Measurements from ENCODE around the gene SLC7A10. TPM values are rescaled to one million over a fixed set of nuclear protein-coding genes. Genes with fewer than 3 reads are reported as not detected.

The SLC7A10 gene
- total RNA-seq, 3 donors from 2014 or later (not counting 1 experiment from before 2014, with no cell fraction given): not detected

DNA sequence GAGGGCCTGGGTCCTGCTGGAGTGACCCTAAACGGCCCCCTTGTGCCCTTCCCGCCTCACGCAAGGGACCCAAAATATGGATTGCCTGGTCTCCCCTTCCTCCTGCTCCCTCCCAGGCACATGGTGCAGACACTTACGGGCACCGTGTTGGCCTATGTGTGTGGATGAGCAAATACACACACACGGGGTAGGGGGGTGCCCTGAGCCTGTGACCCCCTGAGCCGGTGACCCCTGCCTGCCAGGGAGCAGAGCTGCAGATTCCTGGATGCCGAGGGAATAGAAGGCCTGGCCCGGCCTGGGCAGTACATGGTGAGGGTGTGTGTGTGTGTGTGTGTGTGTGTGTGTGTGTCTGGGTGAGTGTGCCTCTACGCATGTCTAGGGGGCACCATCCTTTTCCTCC is 43.4 kb upstream of the SLC7A10 start:
- no peak for DNase-seq
- intact Hi-C loops (cut with micrococcal nuclease): no loop called here
- Histone ChIP-seq H3K27ac (ENCODE audit: low read length) (no peak overlapping the region), H3K36me3 (ENCODE audit: control insufficient read depth, insufficient read depth, low read length) (no peaks in the 10 kb centered on the region), H3K27me3 (ENCODE audit: control insufficient read depth, insufficient read depth, low read length) (no peaks in the 10 kb centered on the region), H3K4me1 (ENCODE audit: control insufficient read depth, insufficient read depth, low read length) (peaks cover 26% of the 10 kb centered on the region), H3K4me3 (ENCODE audit: low read length) (no peak overlapping the region), H3K9me3 (ENCODE audit: control insufficient read depth, insufficient read depth, low read length) (no peaks in the 10 kb centered on the region)
- Mint-ChIP-seq H3K27ac (no peak overlapping the region), H3K27me3 (ENCODE audit: low read depth in 2 of 2) (no peaks in the 10 kb centered on the region), H3K4me3 (no peak overlapping the region), H3K4me1 (peaks cover 3 to 15% of the 10 kb centered on the region in 2 donors), H3K36me3 (no peaks in the 10 kb centered on the region), H3K9me3 (no peaks in the 10 kb centered on the region)
- TF ChIP-seq, protein P1, sequence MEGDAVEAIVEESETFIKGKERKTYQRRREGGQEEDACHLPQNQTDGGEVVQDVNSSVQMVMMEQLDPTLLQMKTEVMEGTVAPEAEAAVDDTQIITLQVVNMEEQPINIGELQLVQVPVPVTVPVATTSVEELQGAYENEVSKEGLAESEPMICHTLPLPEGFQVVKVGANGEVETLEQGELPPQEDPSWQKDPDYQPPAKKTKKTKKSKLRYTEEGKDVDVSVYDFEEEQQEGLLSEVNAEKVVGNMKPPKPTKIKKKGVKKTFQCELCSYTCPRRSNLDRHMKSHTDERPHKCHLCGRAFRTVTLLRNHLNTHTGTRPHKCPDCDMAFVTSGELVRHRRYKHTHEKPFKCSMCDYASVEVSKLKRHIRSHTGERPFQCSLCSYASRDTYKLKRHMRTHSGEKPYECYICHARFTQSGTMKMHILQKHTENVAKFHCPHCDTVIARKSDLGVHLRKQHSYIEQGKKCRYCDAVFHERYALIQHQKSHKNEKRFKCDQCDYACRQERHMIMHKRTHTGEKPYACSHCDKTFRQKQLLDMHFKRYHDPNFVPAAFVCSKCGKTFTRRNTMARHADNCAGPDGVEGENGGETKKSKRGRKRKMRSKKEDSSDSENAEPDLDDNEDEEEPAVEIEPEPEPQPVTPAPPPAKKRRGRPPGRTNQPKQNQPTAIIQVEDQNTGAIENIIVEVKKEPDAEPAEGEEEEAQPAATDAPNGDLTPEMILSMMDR (IDR thresholded peaks at IDR 0.05): no peak
- WGBS (ENCODE audit: insufficient coverage): 92% methylated on average over 9 of the region's 10 CpGs
- ATAC-seq: no peak

DNA sequence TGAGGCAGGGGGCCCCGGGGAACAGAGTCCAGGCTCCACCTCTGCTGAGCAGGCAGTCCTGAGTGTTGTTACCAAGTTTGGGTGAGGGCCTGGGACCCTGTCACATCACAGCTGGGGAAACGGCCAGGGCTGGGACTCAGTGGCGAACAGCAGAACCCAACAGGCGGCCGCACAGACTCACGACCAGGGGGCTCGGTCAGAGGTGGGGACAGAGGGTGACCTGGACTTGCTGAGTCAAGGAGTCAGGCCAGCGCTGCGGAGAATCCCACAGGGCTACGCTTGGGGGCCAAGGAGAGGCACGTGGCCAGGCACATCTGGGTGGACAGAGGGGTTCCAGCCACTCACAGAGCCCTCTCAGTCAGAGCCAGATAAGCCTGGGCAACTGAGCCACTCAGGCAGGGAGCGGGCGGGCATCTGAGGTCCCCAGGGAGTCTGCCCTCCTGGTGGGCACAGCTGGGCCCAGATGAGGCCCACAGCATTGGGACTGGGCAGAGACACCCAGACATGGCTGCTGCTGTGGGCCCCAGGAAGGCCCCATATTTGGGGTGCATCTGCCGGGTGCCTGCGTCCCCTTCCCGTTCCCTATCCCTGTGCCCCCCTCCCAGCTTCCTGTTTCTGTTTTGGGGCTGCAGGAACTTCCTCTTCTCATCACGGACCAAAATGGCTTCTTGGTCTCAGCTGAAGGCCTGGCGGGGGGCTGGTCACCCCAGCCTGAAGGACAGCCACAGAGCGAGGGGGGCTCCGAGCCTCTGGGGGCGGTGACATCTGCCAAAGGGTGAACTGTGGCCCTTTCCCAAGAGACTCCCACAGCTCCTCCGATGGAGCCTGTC is 42.7 kb upstream of the SLC7A10 start:
- Histone ChIP-seq H3K4me1 (ENCODE audit: control insufficient read depth, insufficient read depth, low read length) (peaks cover 20% of the 10 kb centered on the region), H3K4me3 (ENCODE audit: low read length) (no peak overlapping the region), H3K27me3 (ENCODE audit: control insufficient read depth, insufficient read depth, low read length) (no peaks in the 10 kb centered on the region), H3K36me3 (ENCODE audit: control insufficient read depth, insufficient read depth, low read length) (no peaks in the 10 kb centered on the region), H3K27ac (ENCODE audit: low read length) (no peak overlapping the region), H3K9me3 (ENCODE audit: control insufficient read depth, insufficient read depth, low read length) (no peaks in the 10 kb centered on the region)
- no peak for ATAC-seq
- 71% methylated on average over 22 of the region's 22 CpGs for WGBS (ENCODE audit: insufficient coverage)
- Mint-ChIP-seq H3K4me3 (no peak overlapping the region), H3K27ac (no peak overlapping the region), H3K27me3 (ENCODE audit: low read depth in 2 of 2) (no peaks in the 10 kb centered on the region), H3K36me3 (no peaks in the 10 kb centered on the region), H3K9me3 (no peaks in the 10 kb centered on the region), H3K4me1 (peaks cover 0 to 11% of the 10 kb centered on the region in 2 donors)
- no peak for DNase-seq
- TF ChIP-seq, protein P1 (IDR thresholded peaks at IDR 0.05): no peak
- intact Hi-C loops (cut with micrococcal nuclease): no loop called here

DNA sequence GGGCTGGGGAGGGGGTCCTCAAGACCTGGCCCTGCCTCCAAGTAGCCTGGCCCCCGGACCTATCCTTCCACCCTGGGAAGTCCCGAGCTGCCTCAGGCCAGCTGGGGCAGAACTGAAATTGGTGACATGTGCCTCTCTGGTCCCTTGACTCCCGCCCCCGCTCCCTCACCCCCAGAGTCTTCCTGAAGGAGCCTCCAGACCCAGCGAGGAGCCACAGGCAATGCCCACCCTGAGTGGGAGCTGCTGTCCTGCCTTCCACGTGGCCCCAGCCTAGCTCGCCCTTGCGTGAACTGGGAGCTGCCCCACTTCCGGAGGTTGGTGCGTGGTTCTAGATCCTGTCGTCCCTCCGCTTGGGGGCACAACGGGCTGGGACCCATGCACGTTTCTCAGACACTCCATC is 42.1 kb upstream of the SLC7A10 start:
- TF ChIP-seq, protein P1 (IDR thresholded peaks at IDR 0.05): no peak
- WGBS (ENCODE audit: insufficient coverage): 81% methylated on average over 14 of the region's 14 CpGs
- H3K27ac Mint-ChIP-seq: no peak overlapping the region
- H3K4me3 ChIP-seq (ENCODE audit: low read length): no peak overlapping the region
- no peaks in the 10 kb centered on the region for H3K9me3 Mint-ChIP-seq
- H3K4me1 ChIP-seq (ENCODE audit: control insufficient read depth, insufficient read depth, low read length): peaks cover 20% of the 10 kb centered on the region
- H3K4me1 Mint-ChIP-seq: peaks cover 0 to 5% of the 10 kb centered on the region in 2 donors
- no peaks in the 10 kb centered on the region for H3K27me3 Mint-ChIP-seq (ENCODE audit: low read depth in 2 of 2)
- ATAC-seq: no peak
- H3K36me3 Mint-ChIP-seq: no peaks in the 10 kb centered on the region
- no peak overlapping the region for H3K4me3 Mint-ChIP-seq
- H3K9me3 ChIP-seq (ENCODE audit: control insufficient read depth, insufficient read depth, low read length): no peaks in the 10 kb centered on the region
- no peaks in the 10 kb centered on the region for H3K36me3 ChIP-seq (ENCODE audit: control insufficient read depth, insufficient read depth, low read length)
- H3K27me3 ChIP-seq (ENCODE audit: control insufficient read depth, insufficient read depth, low read length): no peaks in the 10 kb centered on the region
- H3K27ac ChIP-seq (ENCODE audit: low read length): no peak overlapping the region
- no peak for DNase-seq
- intact Hi-C loops (cut with micrococcal nuclease): no loop called here

Measured in natural killer cell (primary cell).